ENCODE measurements around the gene ADAMTS15. TPM values are rescaled to one million over a fixed set of nuclear protein-coding genes. Genes with fewer than 3 reads are reported as not detected.
A peak's percentile ranks its signal among the peaks of the same experiment; 100 is the strongest.

Gene ADAMTS15
- total and polyA plus RNA-seq, 2 of the 4 experiments (the other 2 are of a cell fraction): 3.0 to 5.0 TPM

DNA sequence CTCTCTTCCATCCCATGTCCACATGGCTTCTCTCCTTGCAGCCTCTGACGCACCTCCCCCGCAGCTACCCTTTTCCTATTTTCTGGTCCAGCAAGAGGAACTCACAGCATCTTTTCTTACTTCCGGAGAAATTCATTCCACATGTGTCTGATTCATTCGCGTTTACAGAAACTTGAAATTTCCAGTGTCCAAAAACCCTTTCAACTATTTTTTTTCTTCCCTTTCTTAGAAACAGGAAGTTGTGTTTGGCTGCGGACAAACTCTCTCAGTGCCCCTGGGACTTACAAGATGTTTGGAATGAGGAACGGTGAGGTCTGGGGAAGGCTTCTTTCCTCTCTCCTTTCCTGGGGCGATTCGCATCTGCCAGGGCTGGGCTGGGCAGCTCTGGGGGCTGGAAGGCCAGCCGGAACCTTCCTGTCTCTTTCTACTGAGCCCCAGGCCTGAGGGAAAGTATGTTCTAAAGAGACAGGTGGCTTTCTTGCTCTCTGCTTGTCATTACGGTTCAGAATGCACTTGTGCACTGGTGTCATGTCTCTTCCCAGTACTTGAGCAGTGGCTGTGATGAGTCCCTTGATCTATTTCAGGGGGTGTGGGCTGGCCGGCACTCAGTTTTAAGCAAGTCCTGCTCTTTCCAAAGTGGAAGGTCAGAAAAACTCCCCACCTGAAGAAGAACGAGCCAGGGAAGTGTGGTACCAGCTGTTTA, 47.5 kb upstream of the ADAMTS15 start (continued):
- TF ChIP-seq ELK1 (IDR thresholded peaks at IDR 0.05; ENCODE audit: borderline replicate concordance, low read depth, low read length): no peak

- Histone ChIP-seq H3K79me1 (ENCODE audit: low read depth in 1 of 2, low read length in 2 of 2) (no peaks in the 10 kb centered on the region), H2BK5ac (ENCODE audit: low read depth, low read length, poor library complexity, severe bottlenecking) (peak overlapping the region; percentile 99), H4K5ac (ENCODE audit: low read depth, low read length) (peak overlapping the region; percentile 67), H3K14ac (replicated peaks; ENCODE audit: low read depth, low read length) (peak overlapping the region; percentile 85), H3K4me1 (ENCODE audit: control insufficient read depth, insufficient read depth, low read length) (peaks cover 32% of the 10 kb centered on the region), H2AFZ (replicated peaks; ENCODE audit: low read length, poor library complexity) (peak overlapping the region; percentile 45), H3K27me3 (ENCODE audit: control insufficient read depth, insufficient read depth, low read length) (peaks cover 1% of the 10 kb centered on the region; the same call in 1 of the 2 replicates), H3K56ac (ENCODE audit: extremely low read depth, insufficient read depth, low read length) (peak overlapping the region; percentile 82), H2AK5ac (ENCODE audit: low read depth, low read length) (peak overlapping the region; percentile 91), H3K9me3 (ENCODE audit: control insufficient read depth, insufficient read depth, low read length) (no peaks in the 10 kb centered on the region), H2BK15ac (ENCODE audit: low read depth, low read length) (peak overlapping the region; percentile 88; the same call in 2 of the 3 replicates), H2AK9ac (replicated peaks; ENCODE audit: low read depth, low read length, poor library complexity) (no peak overlapping the region), H3K9me1 (ENCODE audit: insufficient read depth, low read length) (peaks cover 31% of the 10 kb centered on the region), H3K9ac (ENCODE audit: low read depth, low read length) (0 out of 2 replicates have a peak overlapping the region, but pooled peaks have one; percentile 13), H4K8ac (ENCODE audit: low read depth in 2 of 2, low read length in 2 of 2) (peak overlapping the region; percentile 56 to 67; a peak in 3 of 4 replicates), H3K4ac (ENCODE audit: low read depth, low read length) (peak overlapping the region; percentile 92), H3K36me3 (ENCODE audit: control insufficient read depth, insufficient read depth, low read length) (peaks cover 2% of the 10 kb centered on the region; the same call in 1 of the 2 replicates), H3K23ac (ENCODE audit: low read depth, low read length) (peak overlapping the region; percentile 40; the same call in 1 of the 2 replicates), H2BK20ac (ENCODE audit: low read depth, low read length) (peak overlapping the region; percentile 97), H4K91ac (ENCODE audit: insufficient read depth, low read depth, low read length) (peak overlapping the region; percentile 86), H3K27ac (ENCODE audit: insufficient read depth, low read length) (peak overlapping the region; percentile 87; the same call in 1 of the 2 replicates), H3K4me2 (ENCODE audit: low read depth, low read length) (no peak overlapping the region), H3K4me3 (ENCODE audit: insufficient read depth, low read depth, low read length) (no peak overlapping the region), H3K18ac (ENCODE audit: low read depth, low read length) (peak overlapping the region; percentile 90), H4K20me1 (ENCODE audit: insufficient read depth, low read length) (peaks cover 5% of the 10 kb centered on the region; the same call in 1 of the 2 replicates), H2BK120ac (ENCODE audit: low read depth, low read length) (peak overlapping the region; percentile 96)
- CTCF ChIA-PET: interaction anchor here (1.5 kb wide), 1 partner anchor 12 kb away, joined by 3 read pairs; no protein-coding TSS in a partner anchor
- BruUV-seq (replicated peaks): no TSS peak
- TF ChIP-seq NFE2L2 (IDR thresholded peaks at IDR 0.05; ENCODE audit: low read depth, low read length) (no peak), MAFK (IDR thresholded peaks at IDR 0.05; ENCODE audit: low read depth, low read length) (no peak)
- POLR2A ChIA-PET (ENCODE audit: unreplicated experiment): interaction anchor here (1.4 kb wide), 1 partner anchor 13 kb away, joined by 3 read pairs; no protein-coding TSS in a partner anchor
- dilution Hi-C loops (cut with HindIII; ENCODE audit: low sequenced_read_pairs, unreplicated experiment) (no loop called here), intact Hi-C loops (cut with micrococcal nuclease) (no loop called here), in situ Hi-C loops (cut with MboI; ENCODE audit: low sequenced_read_pairs) (loop anchor here (25.0 kb wide), 2 partner anchors 1485 to 1660 kb away; no protein-coding TSS in a partner anchor)
- WGBS, 2 experiments (ENCODE audit: extremely low coverage in 2 of 2, insufficient read length in 1 of 2): 56% methylated on average over 1 of the region's 2 CpGs; no CpG with 5 or more reads in 1 of the 2 experiments
- ATAC-seq (ENCODE audit: low read depth) (no peak), DNase-seq (no peak)
These were observed 45.9 kb upstream of the ADAMTS15 start for GRCh38 chr11:130402570-130402969.

Measured in IMR-90 (cell line).